Measurements from ENCODE around the gene SLC38A9.

The SLC38A9 gene

DNA sequence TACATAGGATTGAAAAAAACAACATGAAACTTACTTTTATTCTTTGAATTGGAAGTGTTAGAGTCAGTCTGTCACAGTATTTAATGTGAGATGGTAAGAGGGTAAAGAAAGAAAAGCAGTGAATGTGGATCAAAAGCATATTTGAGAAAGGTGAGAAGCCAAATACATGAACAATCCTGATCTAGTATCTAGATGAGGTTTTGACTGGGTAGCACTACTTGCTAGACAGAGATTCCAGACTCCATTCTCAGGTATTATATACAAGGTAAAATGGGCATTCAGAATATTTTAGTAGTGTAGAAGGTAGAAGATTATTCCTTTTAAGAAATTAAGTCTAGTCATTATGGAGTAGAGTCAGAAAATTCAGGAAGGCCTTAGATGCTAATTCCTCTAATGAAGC is 62.2 kb downstream of the SLC38A9 start:
- Histone ChIP-seq H3K27me3 (replicated peaks; ENCODE audit: insufficient read depth, low read length) (no peaks in the 10 kb centered on the region), H3K36me3 (replicated peaks; ENCODE audit: insufficient read depth, low read length) (no peaks in the 10 kb centered on the region), H3K9me2 (replicated peaks; ENCODE audit: insufficient read depth, low read length) (no peaks in the 10 kb centered on the region), H3K27ac (ENCODE audit: low read length) (no peak overlapping the region), H3K9ac (ENCODE audit: low read length) (no peak overlapping the region), H4K20me1 (ENCODE audit: insufficient read depth, low read length) (no peaks in the 10 kb centered on the region), H3K4me3 (ENCODE audit: low read length) (no peak overlapping the region), H3F3A (ENCODE audit: insufficient read depth, low read length) (no peaks in the 10 kb centered on the region), H3K4me2 (ENCODE audit: low read depth, low read length) (no peak overlapping the region), H3K79me2 (ENCODE audit: low read length) (no peaks in the 10 kb centered on the region), H3K9me3 (replicated peaks; ENCODE audit: insufficient read depth, low read length) (no peaks in the 10 kb centered on the region), H3K4me1 (ENCODE audit: low read length) (no peaks in the 10 kb centered on the region), H2AFZ (ENCODE audit: low read length) (no peak overlapping the region)
- TF ChIP-seq EZH2 (optimal IDR thresholded peaks at IDR 0.05; ENCODE audit: low read depth, low read length): no peak
- TF ChIP-seq EZH2phosphoT487 (IDR thresholded peaks at IDR 0.05; ENCODE audit: low read length): no peak
- TF ChIP-seq, protein P1, sequence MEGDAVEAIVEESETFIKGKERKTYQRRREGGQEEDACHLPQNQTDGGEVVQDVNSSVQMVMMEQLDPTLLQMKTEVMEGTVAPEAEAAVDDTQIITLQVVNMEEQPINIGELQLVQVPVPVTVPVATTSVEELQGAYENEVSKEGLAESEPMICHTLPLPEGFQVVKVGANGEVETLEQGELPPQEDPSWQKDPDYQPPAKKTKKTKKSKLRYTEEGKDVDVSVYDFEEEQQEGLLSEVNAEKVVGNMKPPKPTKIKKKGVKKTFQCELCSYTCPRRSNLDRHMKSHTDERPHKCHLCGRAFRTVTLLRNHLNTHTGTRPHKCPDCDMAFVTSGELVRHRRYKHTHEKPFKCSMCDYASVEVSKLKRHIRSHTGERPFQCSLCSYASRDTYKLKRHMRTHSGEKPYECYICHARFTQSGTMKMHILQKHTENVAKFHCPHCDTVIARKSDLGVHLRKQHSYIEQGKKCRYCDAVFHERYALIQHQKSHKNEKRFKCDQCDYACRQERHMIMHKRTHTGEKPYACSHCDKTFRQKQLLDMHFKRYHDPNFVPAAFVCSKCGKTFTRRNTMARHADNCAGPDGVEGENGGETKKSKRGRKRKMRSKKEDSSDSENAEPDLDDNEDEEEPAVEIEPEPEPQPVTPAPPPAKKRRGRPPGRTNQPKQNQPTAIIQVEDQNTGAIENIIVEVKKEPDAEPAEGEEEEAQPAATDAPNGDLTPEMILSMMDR (IDR thresholded peaks at IDR 0.05; ENCODE audit: low read length): no peak
- no peak for DNase-seq

DNA sequence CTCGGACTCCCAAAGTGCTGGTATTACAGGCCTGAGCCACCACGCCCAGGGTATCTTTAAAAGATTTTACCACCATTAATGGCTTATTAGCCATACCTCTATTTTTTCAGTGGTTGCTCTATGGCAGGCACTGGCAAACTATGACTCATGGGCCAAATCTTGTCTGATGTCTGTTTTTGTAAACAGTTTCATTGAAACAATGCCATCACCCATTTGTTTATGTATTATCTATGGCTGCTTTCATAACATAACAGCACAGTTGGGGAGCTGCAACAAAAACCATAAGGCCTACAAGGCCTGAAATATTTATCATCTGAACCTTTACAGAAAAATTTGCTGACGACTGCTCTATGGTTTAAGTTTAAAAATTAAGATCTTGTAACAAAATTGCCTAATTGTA is 66.8 kb downstream of the SLC38A9 start:
- Histone ChIP-seq H2AFZ (ENCODE audit: low read length) (no peak overlapping the region), H3K4me3 (ENCODE audit: low read length) (no peak overlapping the region), H3K9me3 (replicated peaks; ENCODE audit: insufficient read depth, low read length) (no peaks in the 10 kb centered on the region), H3K27ac (ENCODE audit: low read length) (no peak overlapping the region), H3K79me2 (ENCODE audit: low read length) (no peaks in the 10 kb centered on the region), H3K4me1 (ENCODE audit: low read length) (no peaks in the 10 kb centered on the region), H3K27me3 (replicated peaks; ENCODE audit: insufficient read depth, low read length) (no peaks in the 10 kb centered on the region), H3F3A (ENCODE audit: insufficient read depth, low read length) (no peaks in the 10 kb centered on the region), H3K36me3 (replicated peaks; ENCODE audit: insufficient read depth, low read length) (no peaks in the 10 kb centered on the region), H4K20me1 (ENCODE audit: insufficient read depth, low read length) (no peaks in the 10 kb centered on the region), H3K4me2 (ENCODE audit: low read depth, low read length) (no peak overlapping the region), H3K9me2 (replicated peaks; ENCODE audit: insufficient read depth, low read length) (no peaks in the 10 kb centered on the region), H3K9ac (ENCODE audit: low read length) (no peak overlapping the region)
- TF ChIP-seq EZH2phosphoT487 (IDR thresholded peaks at IDR 0.05; ENCODE audit: low read length) (no peak), EZH2 (optimal IDR thresholded peaks at IDR 0.05; ENCODE audit: low read depth, low read length) (no peak)
- TF ChIP-seq, protein P1 (IDR thresholded peaks at IDR 0.05; ENCODE audit: low read length): no peak
- DNase-seq: no peak

DNA sequence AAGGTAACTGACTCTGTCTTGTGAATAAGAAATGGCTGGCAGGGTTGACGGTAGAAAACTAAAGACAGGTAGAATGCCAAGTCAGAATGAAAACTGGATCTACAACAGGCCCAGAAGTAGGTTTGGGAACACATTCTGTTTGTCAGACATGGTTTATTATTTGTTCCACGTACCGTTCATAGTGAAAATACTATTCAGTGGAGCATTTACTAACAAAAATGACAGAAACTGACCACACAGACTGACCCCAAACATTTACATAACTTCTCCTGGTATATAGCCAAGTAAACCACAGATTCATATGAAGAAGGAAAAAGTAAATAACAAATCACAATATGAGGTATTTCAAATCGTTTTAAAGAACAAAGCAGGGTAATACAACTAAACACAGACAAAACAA is 73.7 kb downstream of the SLC38A9 start:
- no peak overlapping the region for H3K9ac ChIP-seq (ENCODE audit: low read length)
- H3K79me2 ChIP-seq (ENCODE audit: low read length): no peaks in the 10 kb centered on the region
- H3K36me3 ChIP-seq (replicated peaks; ENCODE audit: insufficient read depth, low read length): no peaks in the 10 kb centered on the region
- peaks cover 19% of the 10 kb centered on the region for H3K27me3 ChIP-seq (replicated peaks; ENCODE audit: insufficient read depth, low read length)
- no peak for DNase-seq
- H3K27ac ChIP-seq (ENCODE audit: low read length): no peak overlapping the region
- no peak overlapping the region for H3K4me3 ChIP-seq (ENCODE audit: low read length)
- H3K9me3 ChIP-seq (replicated peaks; ENCODE audit: insufficient read depth, low read length): no peaks in the 10 kb centered on the region
- peaks cover 17% of the 10 kb centered on the region for H3K4me1 ChIP-seq (ENCODE audit: low read length)
- TF ChIP-seq EZH2 (optimal IDR thresholded peaks at IDR 0.05; ENCODE audit: low read depth, low read length) (no peak), EZH2phosphoT487 (IDR thresholded peaks at IDR 0.05; ENCODE audit: low read length) (no peak)
- TF ChIP-seq, protein P1 (IDR thresholded peaks at IDR 0.05; ENCODE audit: low read length): no peak
- H2AFZ ChIP-seq (ENCODE audit: low read length): no peak overlapping the region
- H4K20me1 ChIP-seq (ENCODE audit: insufficient read depth, low read length): peaks cover 4% of the 10 kb centered on the region; the same call in 1 of the 2 replicates
- H3K9me2 ChIP-seq (replicated peaks; ENCODE audit: insufficient read depth, low read length): no peaks in the 10 kb centered on the region
- peaks cover 11% of the 10 kb centered on the region for H3F3A ChIP-seq (ENCODE audit: insufficient read depth, low read length)
- no peak overlapping the region for H3K4me2 ChIP-seq (ENCODE audit: low read depth, low read length)
